MM.1S (cell line): ENCODE data around the gene NAT8L.

Experiments
- EZH2 ChIP-seq: fragments of 300-600 bp; sonication (generic); optimal IDR thresholded peaks from 2 replicates; pipeline ENCODE3; 2017; ENCODE audit warnings: low read depth, mild to moderate bottlenecking, antibody characterized with exemption, low read length, mixed read lengths
- EZH2phosphoT487 ChIP-seq: fragments of 300-600 bp; sonication (generic); IDR thresholded peaks from 2 replicates; pipeline ENCODE4 v1.6.1; 2018; ENCODE audit warnings: antibody characterized with exemption, low read length
- TF ChIP-seq, protein P1 (sequence below): fragments of 300-600 bp; sonication (generic); IDR thresholded peaks from 2 replicates; pipeline ENCODE4 v1.5.1; 2016; ENCODE audit warnings: antibody characterized with exemption, low read length, mixed read lengths

DNA sequence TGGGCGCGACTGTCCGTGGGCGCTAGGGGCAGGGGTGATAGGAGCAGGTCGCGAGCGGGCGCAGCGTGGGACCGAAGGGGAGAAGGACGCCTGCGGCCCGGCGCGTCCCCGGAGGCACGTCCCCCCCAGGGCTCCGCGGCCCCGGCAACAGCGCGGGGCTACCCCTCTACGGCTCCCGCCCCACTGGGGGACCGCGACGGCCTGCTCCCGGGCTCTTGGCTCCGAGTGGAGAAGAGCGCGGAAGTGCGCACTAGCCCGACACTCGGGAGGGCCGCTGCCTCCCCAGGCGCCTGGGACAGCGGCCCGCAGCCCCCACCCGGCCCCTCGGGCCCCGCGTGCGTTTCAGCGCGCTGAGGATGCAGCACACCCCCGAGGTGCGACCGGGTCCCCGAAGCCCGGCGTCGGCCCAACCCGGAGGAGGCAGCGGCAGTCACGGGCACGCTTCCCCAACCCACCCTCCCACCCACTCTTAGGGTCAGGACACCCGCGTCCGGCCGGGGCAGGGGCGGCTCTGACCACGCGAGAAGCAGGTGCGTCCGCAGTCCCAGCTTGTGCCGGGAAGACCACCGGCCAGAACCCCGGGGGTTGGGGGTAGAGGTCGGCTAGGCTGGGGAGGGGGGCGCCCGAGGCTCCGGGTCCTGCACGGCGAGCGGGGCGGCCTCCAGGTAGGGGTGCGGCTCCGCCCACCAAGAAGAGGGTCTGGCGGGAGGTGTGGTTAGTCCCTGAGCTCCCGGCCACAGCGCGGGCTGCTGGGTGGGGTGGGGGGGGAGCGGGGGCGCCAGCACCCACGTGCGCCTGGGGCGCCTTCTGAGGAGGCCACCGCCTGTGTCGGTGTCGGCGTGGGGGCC is 18.5 kb upstream of the NAT8L start:
- TF ChIP-seq, protein P1, sequence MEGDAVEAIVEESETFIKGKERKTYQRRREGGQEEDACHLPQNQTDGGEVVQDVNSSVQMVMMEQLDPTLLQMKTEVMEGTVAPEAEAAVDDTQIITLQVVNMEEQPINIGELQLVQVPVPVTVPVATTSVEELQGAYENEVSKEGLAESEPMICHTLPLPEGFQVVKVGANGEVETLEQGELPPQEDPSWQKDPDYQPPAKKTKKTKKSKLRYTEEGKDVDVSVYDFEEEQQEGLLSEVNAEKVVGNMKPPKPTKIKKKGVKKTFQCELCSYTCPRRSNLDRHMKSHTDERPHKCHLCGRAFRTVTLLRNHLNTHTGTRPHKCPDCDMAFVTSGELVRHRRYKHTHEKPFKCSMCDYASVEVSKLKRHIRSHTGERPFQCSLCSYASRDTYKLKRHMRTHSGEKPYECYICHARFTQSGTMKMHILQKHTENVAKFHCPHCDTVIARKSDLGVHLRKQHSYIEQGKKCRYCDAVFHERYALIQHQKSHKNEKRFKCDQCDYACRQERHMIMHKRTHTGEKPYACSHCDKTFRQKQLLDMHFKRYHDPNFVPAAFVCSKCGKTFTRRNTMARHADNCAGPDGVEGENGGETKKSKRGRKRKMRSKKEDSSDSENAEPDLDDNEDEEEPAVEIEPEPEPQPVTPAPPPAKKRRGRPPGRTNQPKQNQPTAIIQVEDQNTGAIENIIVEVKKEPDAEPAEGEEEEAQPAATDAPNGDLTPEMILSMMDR, result no peak
- no peak for TF ChIP-seq EZH2phosphoT487
- no peak for TF ChIP-seq EZH2
